Right lobe of liver (tissue), 6 donors: ENCODE data around the gene RNMT. TPM values are rescaled to one million over a fixed set of nuclear protein-coding genes. Genes with fewer than 3 reads are reported as not detected.

Experiments used
- ATAC-seq, 4 donors: fragments of 200-7000 bp; cut with Tn5 transposase; one replicate each; pipeline ENCODE4 v1.9.1; 2020; ENCODE audit warnings: mild to moderate bottlenecking in 4 of 4, moderate library complexity in 4 of 4
- DNase-seq, 3 donors: peaks; one replicate each; pipeline ENCODE4 v3.0.0-alpha.2; 2020
- H3K27ac ChIP-seq, 3 donors: fragments of 200-600 bp; one replicate each; pipeline ENCODE4 v1.8.0; 2022
- H3K27me3 ChIP-seq, 2 donors: fragments of 200-600 bp; one replicate each; pipeline ENCODE4 v1.8.0; 2022
- H3K36me3 ChIP-seq, 4 donors: fragments of 200-600 bp; sonication (generic) in 1 of 4; one replicate each; pipeline versions ENCODE4 v1.5.1 to v1.8.0; 2017 to 2022; ENCODE audit warnings: control low read depth in 1 of 4
- H3K4me1 ChIP-seq, 4 donors: fragments of 200-600 bp; sonication (generic) in 1 of 4; one replicate each; pipeline versions ENCODE4 v1.5.1 to v1.8.0; 2017 to 2022; ENCODE audit warnings: control low read depth in 1 of 4
- H3K4me3 ChIP-seq, 3 donors: fragments of 200-600 bp; one replicate each; pipeline ENCODE4 v1.8.0; 2022
- H3K9me3 ChIP-seq, 4 donors: fragments of 200-600 bp; sonication (generic) in 1 of 4; one replicate each; pipeline versions ENCODE4 v1.5.1 to v1.8.0; 2017 to 2022; ENCODE audit warnings: control low read depth in 1 of 4
- CTCF ChIP-seq, 4 donors: fragments of 200-600 bp in 3 of 4; fragments of 450-650 bp in 1 of 4; IDR thresholded peaks; one replicate each; pipeline versions ENCODE4 v1.5.1 to v1.8.0; 2016 to 2022; ENCODE audit warnings: antibody characterized with exemption in 4 of 4, mild to moderate bottlenecking in 2 of 4
- POLR2A ChIP-seq: fragments of 450-650 bp; IDR thresholded peaks from one replicate; pipeline ENCODE4 v1.6.1; 2017; ENCODE audit warnings: antibody characterized with exemption, mild to moderate bottlenecking
- WGBS: methylation state at CpG from one replicate; pipeline ENCODE4 v1.1.6; 2018; ENCODE audit warnings: low coverage, low lambda C conversion rate; ENCODE audit not compliant: insufficient coverage; ENCODE audit errors: missing lambda C conversion rate; 5-methylcytosine and 5-hydroxymethylcytosine counted together
- intact Hi-C, 2 donors: fragments of 100-400 bp; cut with DNase I; formaldehyde crosslinking; loops; one replicate each; pipeline versions ENCODE4 v1.11.2 to v1.14.1; 2022
- small RNA-seq, 2 experiments: library from RNA; depleted of rRNA; stranded (forward); fragments of <200 nt; gene quantifications; one replicate each; pipeline ENCODE3, GENCODE V24; 2016
- total RNA-seq, 6 experiments: library from RNA; depleted of rRNA in 2 of 6; stranded (reverse); fragments of >200 nt in 2 of 6; fragmentation: NEBNext Ultra II Directional in 3 of 6; extraction: Animal tissue kit (Norgen Biotek cat#: 25700) in 3 of 6; gene quantifications; one replicate each; pipeline versions ENCODE4 v1.1.0 to v1.2.4, GENCODE V29; 2016 to 2023
- donor health status: DM: no; HTN: yes; CAD: no.
- donor health status: DM: no; HTN: no; CAD: no.
- donor health status: DM: no; HTN: no; CAD: no.
- donor health status: DM: no; HTN: yes; CAD: no.
- donor health status: DM: no; HTN: yes; CAD: no.

The RNMT gene
- total RNA-seq, 6 experiments from 2014 or later, result 7.4 to 20.4 (median 9.0) TPM

DNA sequence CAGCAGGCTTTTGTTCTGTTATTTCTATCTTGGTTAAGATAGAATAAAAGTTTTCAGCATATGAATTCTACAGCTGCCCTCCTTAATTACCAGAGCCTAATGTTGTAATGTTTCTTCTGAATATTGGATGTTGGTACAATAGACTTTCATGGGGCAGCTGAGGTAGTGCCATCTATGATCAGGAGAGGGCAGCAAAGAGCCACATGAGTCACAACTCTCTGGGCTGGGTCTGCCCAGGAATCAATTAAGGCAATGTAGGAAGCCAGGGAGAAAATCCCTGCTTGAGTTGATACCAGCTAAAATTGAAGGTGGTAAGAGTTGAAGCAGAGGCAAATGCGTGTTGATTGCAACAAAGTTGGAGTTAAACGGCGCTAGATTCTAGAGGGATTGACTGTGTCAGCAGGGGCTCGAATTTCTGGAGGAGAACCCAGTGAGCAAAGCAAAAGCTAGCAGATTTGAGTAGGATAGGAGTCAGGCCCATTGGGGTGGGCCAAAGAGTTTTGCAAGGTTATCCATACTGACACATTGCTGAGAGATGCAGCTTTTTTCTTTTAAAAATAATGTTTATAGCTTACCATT lies 86.9 kb downstream of the RNMT start:
- intact Hi-C loops, result no loop called here
- no peaks in the 10 kb centered on the region for H3K9me3 ChIP-seq
- TF ChIP-seq POLR2A (no peak), CTCF (IDR thresholded peaks at IDR 0.05) (peak; percentile 76 to 89 (median 85))
- no peak overlapping the region for H3K27ac ChIP-seq
- 27% methylated on average over 4 of the region's 4 CpGs for WGBS
- no peak overlapping the region for H3K4me3 ChIP-seq
- no peaks in the 10 kb centered on the region for H3K36me3 ChIP-seq
- ATAC-seq (peak; percentile 98 to 99 (median 98)), DNase-seq (peak in 1 of 3 donors; percentile 65)
- H3K4me1 ChIP-seq, result no peaks in the 10 kb centered on the region
- H3K27me3 ChIP-seq, result no peaks in the 10 kb centered on the region

Small RNA genes lying within 50 kb of the gene (small RNA-seq; reads per million reads assigned to genes)
- gene AP001525.1 (0 reads per million in 2 experiments), gene RN7SL362P (0 reads per million in 2 experiments)

Other genes with a start within 250 kb of the RNMT start
- gene FAM210A, start 115 bp upstream of the RNMT start, total RNA-seq, result 10 to 100 TPM in 5 of 6 experiments, 1 to 10 TPM in 1; 9.3 to 21.9 (median 11.8) TPM
- gene MC5R, start 97.5 kb downstream of the RNMT start, total RNA-seq, result not detected
- gene MC2R, start 188.9 kb downstream of the RNMT start, total RNA-seq, result under 1 TPM in 1 of 6 experiments, not detected in 5; 0.04 TPM